Skeletal muscle satellite cell (primary cell): ENCODE results near the gene PGAP3.

Experiments used
- H3K27me3 ChIP-seq: 2 replicates; pipeline ENCODE4 v1.7.0; 2013; ENCODE audit warnings: low read length; ENCODE audit not compliant: control insufficient read depth, insufficient read depth
- H3K36me3 ChIP-seq: 2 replicates; pipeline ENCODE4 v1.7.0; 2013; ENCODE audit warnings: mild to moderate bottlenecking, control low read depth, low read length; ENCODE audit not compliant: insufficient read depth
- H3K4me1 ChIP-seq: 2 replicates; pipeline ENCODE4 v1.7.0; 2013; ENCODE audit warnings: low read length; ENCODE audit not compliant: control insufficient read depth, insufficient read depth
- H3K4me2 ChIP-seq: 2 replicates; pipeline ENCODE4 v1.7.0; 2013; ENCODE audit warnings: mild to moderate bottlenecking, low read length
- H3K4me3 ChIP-seq: 2 replicates; pipeline ENCODE4 v1.7.0; 2013; ENCODE audit warnings: low read length
- H3K9ac ChIP-seq: 2 replicates; pipeline ENCODE4 v1.7.0; 2013; ENCODE audit warnings: mild to moderate bottlenecking, low read depth, low read length, moderate library complexity
- H3K9me3 ChIP-seq: replicated peaks from 2 replicates; pipeline ENCODE4 v1.7.0; 2013; ENCODE audit warnings: mild to moderate bottlenecking, control low read depth, low read length

Gene PGAP3

DNA sequence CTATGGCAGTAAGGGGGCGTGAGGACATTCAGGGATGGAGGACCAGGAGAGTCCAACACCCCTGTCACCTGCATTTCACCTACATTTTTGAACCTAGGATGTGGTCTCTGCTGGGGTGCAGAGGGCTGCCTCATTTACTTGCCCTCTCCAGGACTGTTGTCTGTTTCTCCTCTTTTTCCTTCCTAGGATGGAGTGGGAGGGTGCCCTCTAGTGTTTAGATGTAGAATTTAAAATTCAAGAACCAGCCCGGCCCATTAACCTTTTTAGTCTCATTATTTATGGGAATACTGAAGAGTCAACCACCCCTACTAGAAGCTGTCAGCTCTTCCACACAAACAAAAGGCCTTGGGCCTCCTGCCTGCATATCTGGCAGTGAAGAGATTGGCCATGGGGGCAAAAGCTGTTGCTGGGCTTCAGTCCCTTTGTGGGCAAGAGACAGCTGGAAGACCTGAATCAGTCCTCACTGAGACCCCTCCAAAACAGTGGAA lies 53.4 kb downstream of the PGAP3 start:
- H3K4me3 ChIP-seq, result no peak overlapping the region
- H3K36me3 ChIP-seq, result no peaks in the 10 kb centered on the region
- no peak overlapping the region for H3K9ac ChIP-seq
- H3K4me1 ChIP-seq, result peaks cover 22% of the 10 kb centered on the region
- H3K9me3 ChIP-seq, result no peaks in the 10 kb centered on the region
- H3K27me3 ChIP-seq, result peaks cover 26% of the 10 kb centered on the region
- no peak overlapping the region for H3K4me2 ChIP-seq

DNA sequence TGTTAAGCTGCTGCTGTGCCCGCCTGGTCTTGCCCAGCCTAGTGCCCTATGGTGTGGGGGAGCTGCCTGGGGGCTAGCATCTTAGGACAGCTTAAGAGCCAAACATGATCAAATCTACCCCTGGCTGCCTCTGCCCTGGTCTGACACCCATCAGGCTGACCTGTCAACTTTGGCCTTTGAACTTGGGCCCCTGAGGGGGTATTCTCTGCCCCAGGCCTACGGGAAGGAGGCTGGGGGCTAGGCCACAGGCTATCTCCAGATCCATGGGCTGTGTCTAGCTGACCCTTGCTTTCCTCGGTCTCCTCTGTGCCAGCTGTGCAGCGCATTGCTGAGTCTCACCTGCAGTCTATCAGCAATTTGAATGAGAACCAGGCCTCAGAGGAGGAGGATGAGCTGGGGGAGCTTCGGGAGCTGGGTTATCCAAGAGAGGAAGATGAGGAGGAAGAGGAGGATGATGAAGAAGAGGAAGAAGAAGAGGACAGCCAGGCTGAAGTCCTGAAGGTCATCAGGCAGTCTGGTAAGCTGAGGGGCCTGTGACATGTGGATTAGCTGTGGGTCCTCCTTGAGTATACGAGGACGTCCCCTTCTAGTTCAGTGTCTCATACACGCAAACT lies 54.2 kb downstream of the PGAP3 start:
- H3K9ac ChIP-seq, result no peak overlapping the region

DNA sequence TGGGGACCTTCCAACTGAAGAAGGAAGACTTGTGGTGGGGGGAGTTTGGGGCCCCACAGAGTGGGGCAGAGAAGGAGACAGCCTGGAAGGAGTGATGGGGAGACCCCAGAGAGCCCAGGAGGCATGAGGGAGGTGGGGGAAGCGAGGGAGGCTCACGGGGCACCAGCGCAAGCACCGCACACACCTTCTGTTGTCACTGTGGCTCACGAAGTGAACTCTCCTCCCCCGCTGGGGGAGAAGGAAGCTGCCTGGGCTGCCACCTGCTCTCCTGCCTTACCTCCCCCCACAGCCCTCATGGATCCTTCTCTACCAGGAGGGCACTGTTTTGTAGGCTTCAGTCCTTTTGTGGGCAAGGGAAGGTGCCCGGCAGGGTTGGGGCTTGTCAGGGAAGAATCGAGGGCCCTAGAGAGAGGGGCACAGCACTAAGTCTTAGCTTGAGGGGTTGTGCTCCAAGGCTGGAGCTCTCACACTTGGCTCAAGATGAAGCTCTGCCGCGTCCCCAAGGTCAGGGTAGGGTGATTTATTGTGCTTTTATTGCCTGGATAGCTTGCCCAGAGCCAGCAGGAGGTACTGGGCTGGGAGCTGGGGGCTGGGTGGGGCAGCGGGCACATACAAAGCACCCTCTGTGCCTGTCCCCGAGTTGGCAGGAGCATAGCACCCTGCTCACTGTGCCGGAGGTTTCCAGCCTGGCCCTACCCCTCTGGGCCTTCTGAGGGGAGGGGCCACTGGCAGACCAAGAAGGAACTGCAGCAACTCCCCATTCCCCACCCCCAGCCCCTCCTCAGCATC lies 55.5 kb downstream of the PGAP3 start:
- peaks cover 8% of the 10 kb centered on the region for H3K4me1 ChIP-seq
- H3K9me3 ChIP-seq, result no peaks in the 10 kb centered on the region
- no peak overlapping the region for H3K9ac ChIP-seq
- no peak overlapping the region for H3K4me3 ChIP-seq
- H3K4me2 ChIP-seq, result no peak overlapping the region
- H3K27me3 ChIP-seq, result peaks cover 43% of the 10 kb centered on the region
- no peaks in the 10 kb centered on the region for H3K36me3 ChIP-seq

More for the DNA sequence above, 54.2 kb downstream of the PGAP3 start:
- Histone ChIP-seq H3K4me3 (no peak overlapping the region), H3K4me1 (peaks cover 18% of the 10 kb centered on the region), H3K9me3 (no peaks in the 10 kb centered on the region), H3K36me3 (no peaks in the 10 kb centered on the region), H3K27me3 (peaks cover 30% of the 10 kb centered on the region), H3K4me2 (no peak overlapping the region)

DNA sequence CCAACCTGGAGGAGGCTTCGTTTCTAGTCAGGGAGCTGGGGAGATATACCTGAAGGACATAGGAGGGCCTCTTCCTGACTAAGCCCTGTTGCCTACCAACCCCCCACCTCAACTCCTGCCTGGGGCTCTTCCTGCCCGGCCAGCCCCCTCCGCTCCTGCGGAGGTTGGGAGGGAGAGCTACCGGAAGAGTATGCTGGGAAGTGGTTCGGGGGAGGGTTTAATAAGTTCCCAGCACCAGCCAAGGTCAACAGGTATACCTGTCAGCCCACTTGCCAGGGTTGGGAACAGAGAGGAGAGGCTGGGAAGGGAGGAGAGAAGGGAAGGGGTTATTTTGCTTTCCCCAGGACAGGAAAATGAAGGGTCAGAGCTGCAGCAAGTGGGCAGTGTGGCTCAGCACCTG lies 56.5 kb downstream of the PGAP3 start:
- H3K4me3 ChIP-seq, result no peak overlapping the region
- peaks cover 9% of the 10 kb centered on the region for H3K4me1 ChIP-seq
- H3K36me3 ChIP-seq, result no peaks in the 10 kb centered on the region
- no peak overlapping the region for H3K9ac ChIP-seq
- peaks cover 52% of the 10 kb centered on the region for H3K27me3 ChIP-seq
- H3K9me3 ChIP-seq, result no peaks in the 10 kb centered on the region
- no peak overlapping the region for H3K4me2 ChIP-seq

DNA sequence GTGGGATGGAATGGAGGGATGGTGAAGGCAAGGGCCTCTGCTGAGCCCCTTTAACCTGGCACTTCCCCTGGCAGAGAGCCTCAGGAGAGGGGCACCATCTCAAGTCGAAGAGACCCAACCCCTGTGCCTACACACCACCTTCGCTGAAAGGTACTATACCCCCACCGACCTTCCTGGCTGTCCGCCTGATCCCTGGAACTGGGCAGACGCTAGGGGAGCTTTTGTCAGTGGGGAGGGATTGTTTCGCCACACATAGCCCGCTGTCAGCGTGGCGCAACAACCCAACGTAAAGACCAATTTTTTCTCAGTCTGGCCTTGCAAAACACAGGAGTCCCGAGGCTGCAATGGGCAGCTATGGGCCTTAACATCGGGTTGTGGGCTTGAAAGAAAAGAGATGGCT lies 58.0 kb downstream of the PGAP3 start:
- H3K4me3 ChIP-seq, result no peak overlapping the region
- peaks cover 5% of the 10 kb centered on the region for H3K4me1 ChIP-seq
- no peaks in the 10 kb centered on the region for H3K36me3 ChIP-seq
- no peaks in the 10 kb centered on the region for H3K9me3 ChIP-seq
- H3K4me2 ChIP-seq, result no peak overlapping the region
- H3K9ac ChIP-seq, result no peak overlapping the region
- H3K27me3 ChIP-seq, result peaks cover 67% of the 10 kb centered on the region

DNA sequence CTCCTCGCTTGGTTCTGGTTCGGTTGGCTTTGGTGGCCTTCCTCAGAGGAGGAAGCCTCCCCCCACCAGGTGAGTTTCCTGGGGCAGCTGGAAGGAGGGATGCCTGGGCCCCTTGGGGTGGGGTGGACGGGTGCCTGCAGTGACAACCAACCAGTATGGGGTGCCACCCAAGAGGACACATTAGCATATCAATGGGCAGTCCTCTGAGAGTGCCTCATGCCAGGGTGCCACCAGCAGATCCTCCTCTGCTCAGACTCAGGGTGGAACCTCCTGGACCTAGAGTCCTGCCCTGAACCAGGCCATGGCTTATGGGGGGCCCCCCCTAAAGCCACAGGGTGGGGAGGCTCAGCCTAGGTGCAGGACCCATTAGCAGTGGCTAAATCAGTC lies 58.4 kb downstream of the PGAP3 start:
- Histone ChIP-seq H3K4me1 (peaks cover 5% of the 10 kb centered on the region), H3K36me3 (no peaks in the 10 kb centered on the region), H3K9me3 (no peaks in the 10 kb centered on the region), H3K9ac (no peak overlapping the region), H3K27me3 (peaks cover 71% of the 10 kb centered on the region), H3K4me2 (no peak overlapping the region), H3K4me3 (no peak overlapping the region)

DNA sequence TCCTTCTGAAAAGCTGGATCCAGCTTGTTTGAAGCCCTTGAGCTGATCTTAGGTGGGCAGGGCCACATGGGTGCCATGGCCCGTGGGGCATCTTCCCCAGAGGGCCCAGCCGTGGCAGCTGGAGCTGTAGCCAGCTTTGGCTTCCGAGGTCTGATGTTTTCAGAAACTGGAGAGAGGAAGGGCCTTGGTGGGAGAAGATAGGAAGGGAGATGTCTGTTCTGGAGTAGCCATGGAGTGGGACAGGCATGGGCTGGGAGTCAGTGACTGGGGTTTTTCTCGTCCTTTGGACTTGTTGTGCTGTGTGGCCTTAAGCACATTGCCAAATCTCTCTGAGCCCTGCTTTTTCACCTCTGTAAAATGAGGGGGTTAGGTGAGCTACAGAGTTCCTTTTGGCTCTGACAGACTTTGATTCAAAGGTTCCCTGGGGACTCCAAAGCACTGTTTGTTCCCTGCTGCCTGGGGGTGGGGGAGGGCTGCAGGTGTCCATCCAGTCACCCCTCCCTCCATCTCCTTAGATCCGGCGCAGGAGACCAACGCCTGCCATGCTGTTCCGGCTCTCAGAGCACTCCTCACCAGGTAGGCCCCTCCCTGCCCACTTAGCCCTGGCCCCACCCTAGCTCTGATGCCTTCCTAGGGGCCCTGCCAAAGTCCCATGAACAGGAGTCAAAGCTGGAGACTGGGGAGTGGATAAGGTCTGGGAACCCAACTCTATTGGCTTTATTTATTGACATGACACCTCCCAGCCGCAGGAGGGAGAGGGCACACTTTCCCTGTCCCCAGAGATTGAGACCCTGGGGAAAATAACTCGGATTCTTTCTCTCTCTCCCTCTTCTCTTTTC lies 59.0 kb downstream of the PGAP3 start:
- H3K4me1 ChIP-seq, result peaks cover 5% of the 10 kb centered on the region
- no peak overlapping the region for H3K4me2 ChIP-seq
- H3K4me3 ChIP-seq, result no peak overlapping the region
- H3K9ac ChIP-seq, result no peak overlapping the region
- H3K27me3 ChIP-seq, result peaks cover 73% of the 10 kb centered on the region
- H3K36me3 ChIP-seq, result no peaks in the 10 kb centered on the region
- H3K9me3 ChIP-seq, result no peaks in the 10 kb centered on the region

DNA sequence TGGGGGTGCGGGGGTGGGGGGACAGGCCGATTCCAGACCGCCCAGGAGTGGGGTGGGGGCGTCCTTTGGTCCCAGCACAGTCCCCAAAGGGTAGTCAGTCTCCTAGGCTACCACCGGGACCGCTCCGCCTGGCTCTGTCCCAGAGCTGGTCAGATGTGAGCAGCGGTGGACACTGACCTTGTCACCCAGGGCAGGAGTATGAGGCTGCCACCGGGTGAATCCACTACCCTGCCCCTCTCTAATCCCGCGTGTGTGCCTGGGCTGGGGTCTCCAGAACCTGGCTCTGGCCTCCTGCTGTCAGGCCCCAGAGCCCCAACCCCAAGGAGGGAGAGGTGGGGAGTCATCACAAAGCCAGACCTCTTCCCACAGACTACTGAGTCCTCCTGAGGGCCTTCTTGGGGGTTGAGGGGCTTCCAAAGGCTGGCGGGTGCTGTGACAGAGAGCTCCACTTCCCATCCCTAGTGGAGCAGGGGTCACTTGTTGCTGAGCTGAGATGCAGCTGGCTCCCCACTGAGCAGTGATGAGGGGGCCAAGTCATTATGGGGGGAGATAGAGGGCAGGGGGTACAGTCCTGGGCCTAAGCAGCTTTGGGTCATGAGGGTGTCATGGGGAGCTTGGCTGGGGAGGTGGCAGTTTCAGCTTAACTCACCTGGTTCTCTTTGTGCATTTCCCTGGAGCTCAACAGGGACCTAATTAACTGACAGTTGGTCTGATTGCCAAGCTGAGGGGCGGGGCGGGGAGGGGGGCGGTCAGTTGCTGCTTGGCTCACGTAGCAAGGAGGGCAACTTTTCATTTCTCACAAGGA lies 59.9 kb downstream of the PGAP3 start:
- no peaks in the 10 kb centered on the region for H3K36me3 ChIP-seq
- no peak overlapping the region for H3K9ac ChIP-seq
- H3K9me3 ChIP-seq, result no peaks in the 10 kb centered on the region
- H3K4me2 ChIP-seq, result no peak overlapping the region
- no peak overlapping the region for H3K4me3 ChIP-seq
- peaks cover 9% of the 10 kb centered on the region for H3K4me1 ChIP-seq
- H3K27me3 ChIP-seq, result peaks cover 73% of the 10 kb centered on the region

DNA sequence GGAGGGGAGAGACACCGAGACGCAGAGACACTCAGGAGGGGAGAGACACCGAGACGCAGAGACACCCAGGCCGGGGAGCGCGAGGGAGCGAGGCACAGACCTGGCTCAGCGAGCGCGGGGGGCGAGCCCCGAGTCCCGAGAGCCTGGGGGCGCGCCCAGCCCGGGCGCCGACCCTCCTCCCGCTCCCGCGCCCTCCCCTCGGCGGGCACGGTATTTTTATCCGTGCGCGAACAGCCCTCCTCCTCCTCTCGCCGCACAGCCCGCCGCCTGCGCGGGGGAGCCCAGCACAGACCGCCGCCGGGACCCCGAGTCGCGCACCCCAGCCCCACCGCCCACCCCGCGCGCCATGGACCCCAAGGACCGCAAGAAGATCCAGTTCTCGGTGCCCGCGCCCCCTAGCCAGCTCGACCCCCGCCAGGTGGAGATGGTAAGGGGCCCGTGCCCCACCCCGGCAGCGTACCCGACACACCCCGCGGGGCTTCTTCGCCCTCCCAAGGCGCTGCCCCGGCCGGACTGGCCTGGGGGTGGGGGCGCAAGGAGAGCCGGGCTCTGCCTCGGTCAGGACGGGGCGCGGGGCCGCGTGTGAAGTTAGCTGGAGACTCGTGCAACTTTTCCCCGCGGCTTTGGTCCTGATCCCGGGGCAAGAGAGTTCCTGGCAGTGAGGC lies 60.7 kb downstream of the PGAP3 start:
- Histone ChIP-seq H3K4me1 (peaks cover 9% of the 10 kb centered on the region), H3K36me3 (no peaks in the 10 kb centered on the region), H3K4me2 (peak overlapping the region; percentile 78), H3K9ac (no peak overlapping the region), H3K9me3 (no peaks in the 10 kb centered on the region), H3K27me3 (peaks cover 68% of the 10 kb centered on the region), H3K4me3 (peak overlapping the region; percentile 42)

DNA sequence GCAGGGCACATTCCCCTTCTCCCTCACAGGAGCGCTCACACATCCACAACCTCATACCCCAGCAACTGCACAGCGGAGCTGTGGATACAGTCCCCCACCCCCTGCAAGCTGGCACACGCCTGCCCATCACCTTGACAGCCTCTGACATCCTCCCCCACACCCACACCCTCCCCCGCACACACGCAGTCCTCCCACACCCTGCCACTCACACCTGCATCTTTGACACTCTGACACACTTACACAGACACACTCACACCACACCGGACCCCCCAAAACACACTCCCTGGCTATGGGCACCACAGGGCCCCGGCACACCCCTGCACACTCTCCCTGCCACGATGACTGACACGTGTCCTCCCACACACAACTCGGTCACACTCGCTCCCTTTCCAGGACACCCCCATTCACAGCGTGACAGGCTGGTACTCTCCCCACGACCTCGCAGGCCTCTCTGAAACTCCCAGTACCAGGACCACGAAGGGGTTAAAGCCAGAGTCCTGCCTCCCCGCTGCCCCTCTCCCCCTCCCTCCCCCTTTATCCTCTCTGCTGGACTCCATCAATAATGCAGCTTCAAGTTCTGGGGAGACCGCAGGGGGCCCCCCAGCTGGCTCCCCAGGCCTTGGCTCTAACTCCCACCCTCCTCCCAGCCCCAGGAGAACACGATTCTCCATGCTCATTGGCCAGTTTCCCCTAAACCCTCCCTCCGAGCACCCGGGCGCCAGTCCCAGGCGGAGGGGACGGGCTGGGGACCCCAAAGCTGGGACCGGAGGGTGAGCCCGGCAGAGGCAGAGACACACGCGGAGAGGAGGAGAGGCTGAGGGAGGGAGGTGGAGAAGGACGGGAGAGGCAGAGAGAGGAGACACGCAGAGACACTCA lies 61.4 kb downstream of the PGAP3 start, which contains the start of gene PPP1R1B:
PPP1R1B (plus strand) TSS at position 782 of the 876 bp plus-strand sequence. CDS start 441 bp downstream, outside the sequence.
- peaks cover 65% of the 10 kb centered on the region for H3K27me3 ChIP-seq
- H3K9me3 ChIP-seq, result no peaks in the 10 kb centered on the region
- H3K4me3 ChIP-seq, result peak within 1 kb of the TSS; percentile 42
- H3K4me2 ChIP-seq, result peak within 1 kb of the TSS; percentile 78
- H3K36me3 ChIP-seq, result no peaks in the 10 kb centered on the region
- H3K4me1 ChIP-seq, result peaks cover 9% of the 10 kb centered on the region
- H3K9ac ChIP-seq, result no peak within 1 kb of the TSS
